ENCODE measurements around the gene SLC15A5. TPM values are rescaled to one million over a fixed set of nuclear protein-coding genes. Genes with fewer than 3 reads are reported as not detected.

Gene SLC15A5
- polyA plus RNA-seq, 4 donors, result 0.03 to 0.07 TPM; not detected in 2

- DNase-seq (ENCODE audit: low read depth in 4 of 4, low spot score in 2 of 4), result no peak
Measured at GRCh38 chr12:16184681-16185080, 92.8 kb downstream of the SLC15A5 start.

GRCh38 chr12:16183541-16183940, 93.9 kb downstream of the SLC15A5 start:
- no peak for DNase-seq (ENCODE audit: low read depth in 4 of 4, low spot score in 2 of 4)

GRCh38 chr12:16175840-16176239, 101.6 kb downstream of the SLC15A5 start:
- no peak for DNase-seq (ENCODE audit: low read depth in 4 of 4, low spot score in 2 of 4)

GRCh38 chr12:16174282-16174681, 103.2 kb downstream of the SLC15A5 start:
- no peak for DNase-seq (ENCODE audit: low read depth in 4 of 4, low spot score in 2 of 4)

GRCh38 chr12:16171348-16171747, 106.1 kb downstream of the SLC15A5 start:
- DNase-seq (ENCODE audit: low read depth in 4 of 4, low spot score in 2 of 4), result no peak

- no peak for DNase-seq (ENCODE audit: low read depth in 4 of 4, low spot score in 2 of 4)
Measured at GRCh38 chr12:16168078-16168477, 109.4 kb downstream of the SLC15A5 start.

- no peak for DNase-seq (ENCODE audit: low read depth in 4 of 4, low spot score in 2 of 4)
Measured at GRCh38 chr12:16166563-16167470, 110.7 kb downstream of the SLC15A5 start.

GRCh38 chr12:16165506-16165905, 112.0 kb downstream of the SLC15A5 start:
- peak in 1 of 4 donors; percentile 19 for DNase-seq (ENCODE audit: low read depth in 4 of 4, low spot score in 2 of 4)

- no peak for DNase-seq (ENCODE audit: low read depth in 4 of 4, low spot score in 2 of 4)
Measured at GRCh38 chr12:16163901-16164300, 113.6 kb downstream of the SLC15A5 start.

- no peak for DNase-seq (ENCODE audit: low read depth in 4 of 4, low spot score in 2 of 4)
Measured at GRCh38 chr12:16163146-16163545, 114.3 kb downstream of the SLC15A5 start.

GRCh38 chr12:16159571-16159970, 117.9 kb downstream of the SLC15A5 start:
- DNase-seq (ENCODE audit: low read depth in 4 of 4, low spot score in 2 of 4), result no peak

GRCh38 chr12:16158050-16158449, 119.4 kb downstream of the SLC15A5 start:
- no peak for DNase-seq (ENCODE audit: low read depth in 4 of 4, low spot score in 2 of 4)

GRCh38 chr12:16155938-16156337, 121.5 kb downstream of the SLC15A5 start:
- DNase-seq (ENCODE audit: low read depth in 4 of 4, low spot score in 2 of 4), result no peak

- no peak for DNase-seq (ENCODE audit: low read depth in 4 of 4, low spot score in 2 of 4)
Measured at GRCh38 chr12:16154990-16155389, 122.5 kb downstream of the SLC15A5 start.

- no peak for DNase-seq (ENCODE audit: low read depth in 4 of 4, low spot score in 2 of 4)
Measured at GRCh38 chr12:16152885-16153673, 124.4 kb downstream of the SLC15A5 start.

- DNase-seq (ENCODE audit: low read depth in 4 of 4, low spot score in 2 of 4), result no peak
Measured at GRCh38 chr12:16150276-16150675, 127.2 kb downstream of the SLC15A5 start.

GRCh38 chr12:16148938-16149337, 128.5 kb downstream of the SLC15A5 start:
- DNase-seq (ENCODE audit: low read depth in 4 of 4, low spot score in 2 of 4), result no peak

Other genes with a start within 250 kb of the SLC15A5 start
- gene MGST1, start 70.0 kb upstream of the SLC15A5 start, polyA plus RNA-seq (ENCODE audit: insufficient read length in 4 of 4), result 10 to 100 TPM; 26.7 to 42.1 (median 33.8) TPM

Data from left renal cortex interstitium (tissue), 4 donors.